Tibial nerve (tissue), 3 donors: ENCODE data around the gene PPFIBP1.

ENCODE experiments used
- CTCF ChIP-seq, 5 experiments: fragments of 200-600 bp in 3 of 5; fragments of 450-650 bp in 2 of 5; sonication (generic) in 3 of 5; IDR thresholded peaks; one replicate each; pipeline ENCODE4 v1.5.1; 2016 to 2019; ENCODE audit warnings: antibody characterized with exemption in 5 of 5, mild to moderate bottlenecking in 3 of 5, moderate library complexity in 2 of 5
- POLR2A ChIP-seq, 2 donors: fragments of 450-650 bp; IDR thresholded peaks; one replicate each; pipeline ENCODE4 v1.6.1; 2017; ENCODE audit warnings: antibody characterized with exemption in 2 of 2, mild to moderate bottlenecking in 2 of 2, moderate library complexity in 2 of 2

GRCh38 chr12:27505109-27505508 lies 18.9 kb upstream of the PPFIBP1 start:
- TF ChIP-seq CTCF (IDR thresholded peaks at IDR 0.05) (no peak), POLR2A (IDR thresholded peaks at IDR 0.05) (no peak)
